KMS-11 (cell line): Measurements from ENCODE around the gene KCTD8.

Source experiments
- H2AFZ ChIP-seq: fragments of 200-600 bp; sonication (generic); 2 replicates; pipeline ENCODE4 v1.6.1; 2016; ENCODE audit warnings: antibody characterized with exemption, mixed run types, low read depth
- H3K27ac ChIP-seq: fragments of 200-600 bp; sonication (generic); 2 replicates; pipeline ENCODE4 v1.6.1; 2016; ENCODE audit warnings: mild to moderate bottlenecking, mixed run types
- H3K27me3 ChIP-seq: fragments of 200-600 bp; sonication (generic); 2 replicates; pipeline ENCODE4 v1.6.1; 2017; ENCODE audit warnings: mild to moderate bottlenecking, low read depth, mixed run types, moderate library complexity; ENCODE audit not compliant: insufficient read depth
- H3K36me3 ChIP-seq: fragments of 200-600 bp; sonication (generic); 2 replicates; pipeline ENCODE4 v1.6.1; 2017; ENCODE audit warnings: mild to moderate bottlenecking, mixed run types; ENCODE audit not compliant: insufficient read depth
- H3K4me1 ChIP-seq: fragments of 200-600 bp; sonication (generic); 2 replicates; pipeline ENCODE4 v1.6.1; 2016; ENCODE audit warnings: mild to moderate bottlenecking, low read depth, mixed run types; ENCODE audit not compliant: poor library complexity, severe bottlenecking
- H3K4me2 ChIP-seq: fragments of 200-600 bp; sonication (generic); 2 replicates; pipeline ENCODE4 v1.7.0; 2016; ENCODE audit warnings: mild to moderate bottlenecking, mixed run types
- H3K4me3 ChIP-seq: fragments of 200-600 bp; sonication (generic); IDR thresholded peaks from 2 replicates; pipeline ENCODE4 v1.6.1; 2017; ENCODE audit warnings: low read depth, low read length, mixed read lengths; ENCODE audit not compliant: insufficient read depth
- H3K79me2 ChIP-seq: fragments of 200-600 bp; sonication (generic); 2 replicates; pipeline ENCODE4 v1.6.1; 2016; ENCODE audit warnings: low read depth, mixed run types; ENCODE audit not compliant: insufficient read depth
- H3K9ac ChIP-seq: fragments of 200-600 bp; sonication (generic); 2 replicates; pipeline ENCODE4 v1.6.1; 2016; ENCODE audit warnings: mild to moderate bottlenecking, mixed run types
- H4K20me1 ChIP-seq: fragments of 200-600 bp; sonication (generic); 2 replicates; pipeline ENCODE4 v1.6.1; 2016; ENCODE audit warnings: mild to moderate bottlenecking, mixed run types; ENCODE audit not compliant: insufficient read depth
- CTCF ChIP-seq: fragments of 200-600 bp; sonication (generic); conservative IDR thresholded peaks from 2 replicates; pipeline ENCODE4 v1.6.1; 2017; ENCODE audit warnings: low read depth, mild to moderate bottlenecking, antibody characterized with exemption, low read length, moderate library complexity, mixed read lengths

KCTD8 gene

DNA sequence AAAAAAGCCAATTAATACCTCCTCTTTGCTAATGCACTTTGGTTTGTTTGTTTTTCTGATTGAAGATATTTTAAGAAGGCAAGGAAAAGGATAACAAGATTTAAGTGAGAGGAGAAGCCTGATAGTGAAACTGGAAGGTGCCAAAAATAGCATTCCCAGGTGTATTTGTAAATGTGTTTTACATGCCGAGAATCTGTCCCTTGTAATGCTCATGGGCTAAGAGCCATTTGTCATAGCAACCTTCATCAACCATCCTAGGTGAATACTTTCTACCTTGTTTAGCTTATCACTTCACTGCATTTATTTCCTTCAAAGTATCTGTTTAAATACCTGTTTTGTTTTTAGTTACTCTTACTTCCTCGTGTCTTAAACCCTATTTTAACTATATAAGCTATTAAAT is 127.8 kb downstream of the KCTD8 start:
- H3K36me3 ChIP-seq = no peaks in the 10 kb centered on the region
- no peak overlapping the region for H3K4me3 ChIP-seq
- H3K4me1 ChIP-seq = peaks cover 10% of the 10 kb centered on the region
- H3K79me2 ChIP-seq = no peaks in the 10 kb centered on the region
- no peak overlapping the region for H3K9ac ChIP-seq
- H4K20me1 ChIP-seq = no peaks in the 10 kb centered on the region
- H3K27me3 ChIP-seq = no peaks in the 10 kb centered on the region
- no peak overlapping the region for H3K4me2 ChIP-seq
- no peak overlapping the region for H2AFZ ChIP-seq
- H3K27ac ChIP-seq = no peak overlapping the region
- no peak for TF ChIP-seq CTCF

DNA sequence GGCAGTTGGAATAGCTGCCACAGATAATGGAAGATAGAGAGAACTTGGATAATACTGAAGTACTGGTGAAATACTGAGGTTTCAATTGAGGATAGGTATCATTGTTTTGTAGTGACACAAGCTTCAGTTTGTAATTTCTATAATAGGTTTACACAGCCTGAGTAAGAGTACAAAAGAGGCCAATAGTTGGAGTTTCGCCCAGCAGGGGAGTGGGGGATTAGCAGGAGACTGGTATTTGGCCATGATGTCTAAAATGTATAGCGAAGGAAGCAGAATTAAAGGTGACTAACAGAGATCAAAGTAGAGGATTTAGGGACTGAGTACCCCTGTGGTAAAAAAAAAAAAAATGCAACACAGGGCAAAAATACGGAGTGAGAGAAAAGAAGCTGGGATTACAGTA is 129.5 kb downstream of the KCTD8 start:
- H3K36me3 ChIP-seq = no peaks in the 10 kb centered on the region
- no peaks in the 10 kb centered on the region for H3K79me2 ChIP-seq
- no peak overlapping the region for H2AFZ ChIP-seq
- TF ChIP-seq CTCF = no peak
- H3K4me3 ChIP-seq = no peak overlapping the region
- H4K20me1 ChIP-seq = no peaks in the 10 kb centered on the region
- no peak overlapping the region for H3K9ac ChIP-seq
- H3K4me2 ChIP-seq = no peak overlapping the region
- H3K4me1 ChIP-seq = peaks cover 10% of the 10 kb centered on the region
- H3K27me3 ChIP-seq = no peaks in the 10 kb centered on the region
- H3K27ac ChIP-seq = no peak overlapping the region

DNA sequence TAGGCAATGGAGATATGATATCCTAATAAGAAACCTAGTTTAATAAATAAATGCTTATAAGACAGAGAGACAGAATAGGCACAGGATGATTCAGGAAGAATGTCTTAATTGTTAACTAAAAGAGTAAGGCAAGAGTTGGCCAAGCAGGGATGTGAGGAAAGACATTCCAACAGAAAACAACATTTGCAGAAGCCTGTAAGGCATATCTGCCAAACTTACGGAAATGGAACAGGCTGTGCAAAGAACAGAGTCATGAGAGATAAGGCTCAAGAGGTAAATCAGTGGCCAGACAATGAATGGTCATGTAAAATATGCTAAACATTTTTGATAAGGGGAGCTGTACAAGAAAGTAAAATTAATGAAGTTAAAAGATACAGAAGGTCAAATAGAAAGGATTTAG is 134.9 kb downstream of the KCTD8 start:
- no peak overlapping the region for H3K27ac ChIP-seq
- no peaks in the 10 kb centered on the region for H3K36me3 ChIP-seq
- no peaks in the 10 kb centered on the region for H3K4me1 ChIP-seq
- H3K4me2 ChIP-seq = no peak overlapping the region
- H3K9ac ChIP-seq = no peak overlapping the region
- no peaks in the 10 kb centered on the region for H3K27me3 ChIP-seq
- H4K20me1 ChIP-seq = no peaks in the 10 kb centered on the region
- TF ChIP-seq CTCF = no peak
- H3K79me2 ChIP-seq = no peaks in the 10 kb centered on the region
- H3K4me3 ChIP-seq = no peak overlapping the region
- no peak overlapping the region for H2AFZ ChIP-seq

DNA sequence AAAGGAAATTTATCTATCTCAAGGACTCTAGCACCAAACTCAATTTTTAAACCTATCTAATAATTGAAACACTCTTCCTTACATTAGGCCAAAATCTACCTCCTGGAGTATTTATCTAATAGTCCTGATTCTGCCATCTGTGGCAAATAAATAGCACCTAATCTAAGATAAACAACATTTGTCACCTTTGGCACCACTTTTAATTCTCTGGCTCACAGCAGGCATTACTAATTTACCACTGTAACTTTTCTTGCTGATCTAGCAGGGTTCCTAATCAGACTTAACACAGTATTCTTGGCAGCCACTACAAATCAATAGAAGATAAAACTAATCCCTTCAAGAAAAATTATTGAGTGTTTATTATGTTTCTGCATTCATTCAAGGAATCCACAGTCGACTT is 161.1 kb downstream of the KCTD8 start:
- H4K20me1 ChIP-seq = no peaks in the 10 kb centered on the region
- no peak for TF ChIP-seq CTCF
- H3K4me2 ChIP-seq = no peak overlapping the region
- no peak overlapping the region for H3K4me3 ChIP-seq
- H3K36me3 ChIP-seq = no peaks in the 10 kb centered on the region
- H3K27me3 ChIP-seq = no peaks in the 10 kb centered on the region
- no peaks in the 10 kb centered on the region for H3K79me2 ChIP-seq
- no peak overlapping the region for H2AFZ ChIP-seq
- H3K27ac ChIP-seq = no peak overlapping the region
- no peak overlapping the region for H3K9ac ChIP-seq
- no peaks in the 10 kb centered on the region for H3K4me1 ChIP-seq

- no peak overlapping the region for H2AFZ ChIP-seq
- H3K4me2 ChIP-seq = no peak overlapping the region
- no peak overlapping the region for H3K27ac ChIP-seq
- H3K4me1 ChIP-seq = no peaks in the 10 kb centered on the region
- no peaks in the 10 kb centered on the region for H3K36me3 ChIP-seq
- H3K79me2 ChIP-seq = no peaks in the 10 kb centered on the region
- no peaks in the 10 kb centered on the region for H3K27me3 ChIP-seq
- H3K9ac ChIP-seq = no peak overlapping the region
- no peak for TF ChIP-seq CTCF
- H3K4me3 ChIP-seq = no peak overlapping the region
- no peaks in the 10 kb centered on the region for H4K20me1 ChIP-seq
Observed at GRCh38 chr4:44279469-44279868, 169.1 kb downstream of the KCTD8 start.
